ENCODE results near the gene SLC35E3. TPM values are rescaled to one million over a fixed set of nuclear protein-coding genes. Genes with fewer than 3 reads are reported as not detected.
"Not testable (repeated sequence)": the region's sequence is repeated elsewhere in the genome, so short reads cannot be mapped to it uniquely, and the experiment has no call there.

SLC35E3 gene
- total and polyA plus RNA-seq, 8 donors, result 6.3 to 21.5 (median 18.1) TPM

GRCh38 chr12:68798882-68799234 is 52.9 kb downstream of the SLC35E3 start:
- DNase-seq (no peak), ATAC-seq (no peak)
- H3K4me1 ChIP-seq, result no peaks in the 10 kb centered on the region
- intact Hi-C loops (cut with DNase I), result no loop called here
- no peaks in the 10 kb centered on the region for H3K9me3 ChIP-seq
- no peak overlapping the region for H3K4me3 ChIP-seq
- H3K36me3 ChIP-seq, result no peaks in the 10 kb centered on the region
- no peak overlapping the region for H3K27ac ChIP-seq
- H3K27me3 ChIP-seq, result no peaks in the 10 kb centered on the region
- TF ChIP-seq CTCF (IDR thresholded peaks at IDR 0.05), result no peak

- ATAC-seq, result peak; percentile 52
- peak in 1 of 4 donors; percentile 26 for DNase-seq
- intact Hi-C loops (cut with DNase I), result no loop called here
Measured at GRCh38 chr12:68800294-68800693, 54.3 kb downstream of the SLC35E3 start.

GRCh38 chr12:68801124-68801523 is 55.1 kb downstream of the SLC35E3 start:
- intact Hi-C loops (cut with DNase I); ATAC-seq; DNase-seq; H3K27me3 ChIP-seq; H3K4me1 ChIP-seq; H3K27ac ChIP-seq; H3K9me3 ChIP-seq; H3K36me3 ChIP-seq; H3K4me3 ChIP-seq: not testable (repeated sequence)

More at GRCh38 chr12:68800294-68800693, 54.3 kb downstream of the SLC35E3 start:
- Histone ChIP-seq H3K4me1 (no peaks in the 10 kb centered on the region), H3K27me3 (no peaks in the 10 kb centered on the region), H3K4me3 (no peak overlapping the region), H3K9me3 (no peaks in the 10 kb centered on the region), H3K36me3 (no peaks in the 10 kb centered on the region), H3K27ac (no peak overlapping the region)
- TF ChIP-seq CTCF (IDR thresholded peaks at IDR 0.05), result no peak

- intact Hi-C loops (cut with DNase I), result not testable (repeated sequence)
Measured at GRCh38 chr12:68802372-68802745, 56.4 kb downstream of the SLC35E3 start.

GRCh38 chr12:68802911-68803651 is 57.1 kb downstream of the SLC35E3 start:
- H3K4me3 ChIP-seq; intact Hi-C loops (cut with DNase I); ATAC-seq; H3K27ac ChIP-seq; H3K9me3 ChIP-seq; DNase-seq; H3K36me3 ChIP-seq; H3K27me3 ChIP-seq: not testable (repeated sequence)
- H3K4me1 ChIP-seq, result peaks cover 0 to 11% of the 10 kb centered on the region in 2 donors

More at GRCh38 chr12:68802372-68802745, 56.4 kb downstream of the SLC35E3 start:
- H3K27ac ChIP-seq, H3K9me3 ChIP-seq, H3K36me3 ChIP-seq, DNase-seq, ATAC-seq, H3K27me3 ChIP-seq, H3K4me3 ChIP-seq: not testable (repeated sequence)
- H3K4me1 ChIP-seq, result peaks cover 0 to 11% of the 10 kb centered on the region in 2 donors

GRCh38 chr12:68803948-68804656 is 58.1 kb downstream of the SLC35E3 start:
- ATAC-seq, result no peak
- H3K36me3 ChIP-seq, result no peaks in the 10 kb centered on the region
- intact Hi-C loops (cut with DNase I), result no loop called here
- DNase-seq, result no peak
- no peak overlapping the region for H3K27ac ChIP-seq
- no peaks in the 10 kb centered on the region for H3K9me3 ChIP-seq
- H3K4me3 ChIP-seq, result no peak overlapping the region
- no peaks in the 10 kb centered on the region for H3K27me3 ChIP-seq
- TF ChIP-seq CTCF (IDR thresholded peaks at IDR 0.05), result no peak
- H3K4me1 ChIP-seq, result peaks cover 0 to 11% of the 10 kb centered on the region in 2 donors

All from left lung (tissue), 10 donors.